NCI-H2107 (cell line): ENCODE results near the gene HS3ST4.
A peak's percentile ranks its signal among the peaks of the same experiment; 100 is the strongest.

Experiments
- DNase-seq: peaks from one replicate; lab custom pipeline; 2025; lab: John Stamatoyannopoulos, UW

The HS3ST4 gene

GRCh38 chr16:25828510-25828909 lies 136.8 kb downstream of the HS3ST4 start:
- no peak for DNase-seq

DNA sequence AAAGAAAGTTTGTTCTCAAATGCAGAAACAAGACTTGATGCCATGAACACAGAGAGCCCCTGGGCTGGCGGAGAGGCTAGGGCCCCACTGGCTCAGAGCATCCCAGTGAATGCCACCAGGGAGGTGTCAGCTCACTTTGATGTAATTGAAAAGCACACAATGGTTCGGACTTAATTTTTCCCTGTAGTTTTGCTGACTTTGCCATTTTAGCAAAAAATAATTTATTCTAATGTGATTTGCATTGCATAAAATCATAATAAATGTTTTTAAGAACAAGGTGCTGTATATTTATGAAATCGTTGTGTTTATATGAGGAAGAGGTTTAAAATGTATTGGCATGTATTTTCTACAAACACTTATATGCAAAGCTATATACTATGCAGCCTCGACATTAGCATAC lies 140.5 kb downstream of the HS3ST4 start:
- DNase-seq = no peak

GRCh38 chr16:25834101-25834500 lies 142.3 kb downstream of the HS3ST4 start:
- no peak for DNase-seq

GRCh38 chr16:25835126-25835525 lies 143.4 kb downstream of the HS3ST4 start:
- DNase-seq = no peak

- peak; percentile 23 for DNase-seq
These were observed 147.0 kb downstream of the HS3ST4 start for GRCh38 chr16:25838724-25839186.

DNA sequence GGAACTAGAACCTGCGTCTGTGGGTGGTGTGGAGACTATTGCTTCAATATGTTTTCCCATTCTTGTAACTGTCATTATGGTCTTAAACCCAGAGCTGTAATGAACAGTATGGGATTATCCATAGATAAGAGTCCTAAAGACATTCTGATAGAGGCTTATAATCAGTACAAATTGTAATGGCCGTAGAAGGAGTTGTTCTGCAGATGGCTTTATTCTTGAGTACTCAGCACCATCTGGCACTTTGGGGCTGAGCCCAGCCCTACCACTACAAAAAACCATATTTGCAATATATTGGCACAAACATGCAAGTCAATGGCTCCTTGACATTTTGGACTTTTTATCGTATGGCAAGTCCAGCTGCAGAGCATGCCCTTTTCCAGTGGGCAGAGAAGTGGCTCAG lies 150.0 kb downstream of the HS3ST4 start:
- DNase-seq = no peak

DNA sequence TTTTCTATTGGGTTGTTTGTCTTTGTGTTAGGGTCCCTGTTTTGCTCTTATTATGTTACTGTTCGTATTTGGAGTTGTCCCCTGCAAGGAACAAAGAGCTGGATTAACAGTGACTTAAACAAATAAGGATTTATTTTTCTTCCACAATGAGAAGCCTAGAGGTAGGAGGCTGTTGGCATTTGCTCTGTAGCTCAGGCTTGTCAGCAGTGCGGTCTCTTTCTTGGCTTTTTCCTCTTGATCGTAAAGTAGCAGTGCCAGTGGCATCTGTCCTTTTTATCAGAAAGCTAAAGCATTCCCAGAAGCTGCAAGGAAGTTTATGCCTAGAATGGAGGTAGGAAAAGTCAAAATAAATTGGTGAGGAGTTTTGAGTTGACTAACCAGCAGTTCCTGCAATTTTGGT lies 154.1 kb downstream of the HS3ST4 start:
- DNase-seq = no peak

GRCh38 chr16:25854141-25854540 lies 162.4 kb downstream of the HS3ST4 start:
- DNase-seq = no peak

GRCh38 chr16:25855063-25855462 lies 163.3 kb downstream of the HS3ST4 start:
- DNase-seq = no peak

DNA sequence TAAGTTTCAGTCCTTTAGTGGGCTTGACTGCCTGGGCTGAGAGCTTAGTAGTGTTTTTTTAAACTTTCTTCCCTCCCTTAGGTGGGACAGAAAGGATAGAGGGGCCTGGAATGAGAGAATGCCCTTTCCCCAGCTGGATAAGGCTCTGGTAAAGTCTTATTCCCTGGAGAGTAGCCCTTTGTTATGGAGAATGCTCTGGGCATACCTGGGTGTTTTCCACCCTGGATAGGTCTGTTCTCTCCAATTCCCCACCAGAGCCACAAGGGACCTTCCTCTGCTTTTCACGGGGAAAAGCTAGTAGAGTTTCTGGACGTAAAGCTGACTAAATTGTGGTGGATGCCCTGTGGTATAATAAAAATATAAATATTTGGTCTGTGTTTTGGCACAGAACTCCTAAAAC lies 164.1 kb downstream of the HS3ST4 start:
- no peak for DNase-seq

DNA sequence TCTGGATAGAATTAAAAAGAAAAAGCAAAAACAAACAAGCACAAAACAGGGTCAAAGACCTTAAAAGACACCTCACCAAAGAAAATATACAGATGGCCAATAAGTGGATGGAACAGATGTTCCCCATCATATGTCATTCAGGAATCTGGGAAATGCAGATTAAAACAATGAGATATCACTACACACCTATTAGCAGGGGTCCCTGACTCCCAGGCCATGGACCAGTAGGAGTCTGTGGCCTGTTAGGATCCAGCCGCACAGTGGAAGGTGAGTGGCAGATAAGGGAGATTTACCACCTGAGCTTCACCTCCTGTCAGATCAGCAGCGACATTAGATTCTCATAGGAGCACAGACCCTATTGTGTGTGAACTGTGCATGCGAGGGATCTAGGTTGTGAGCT lies 167.9 kb downstream of the HS3ST4 start:
- no peak for DNase-seq

DNA sequence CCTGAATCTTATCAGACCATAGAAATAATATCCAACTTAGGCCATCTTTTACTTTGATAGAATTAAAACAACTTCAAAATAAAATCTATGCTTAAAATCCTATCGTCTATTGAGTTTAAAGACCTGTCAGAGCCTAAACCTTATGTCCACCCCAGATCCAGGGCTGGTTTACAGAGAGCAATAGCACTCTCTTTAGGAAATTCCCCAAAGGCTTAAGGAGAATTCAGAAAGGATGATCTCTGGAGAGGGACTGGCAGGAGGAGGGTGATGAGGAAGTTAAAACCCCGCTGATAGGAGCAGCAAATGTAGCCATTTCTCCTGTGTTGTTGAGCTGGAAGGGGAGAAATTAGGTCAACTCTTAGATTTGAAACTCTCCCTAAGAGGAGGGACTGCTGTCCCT lies 175.3 kb downstream of the HS3ST4 start:
- no peak for DNase-seq

- DNase-seq = no peak
These were observed 176.3 kb downstream of the HS3ST4 start for GRCh38 chr16:25868106-25868505.

- no peak for DNase-seq
These were observed 177.1 kb downstream of the HS3ST4 start for GRCh38 chr16:25868706-25869370.

GRCh38 chr16:25872369-25873070 lies 180.8 kb downstream of the HS3ST4 start:
- no peak for DNase-seq

- DNase-seq = no peak
These were observed 182.4 kb downstream of the HS3ST4 start for GRCh38 chr16:25874196-25874595.

GRCh38 chr16:25875956-25876598 lies 184.3 kb downstream of the HS3ST4 start:
- no peak for DNase-seq

DNA sequence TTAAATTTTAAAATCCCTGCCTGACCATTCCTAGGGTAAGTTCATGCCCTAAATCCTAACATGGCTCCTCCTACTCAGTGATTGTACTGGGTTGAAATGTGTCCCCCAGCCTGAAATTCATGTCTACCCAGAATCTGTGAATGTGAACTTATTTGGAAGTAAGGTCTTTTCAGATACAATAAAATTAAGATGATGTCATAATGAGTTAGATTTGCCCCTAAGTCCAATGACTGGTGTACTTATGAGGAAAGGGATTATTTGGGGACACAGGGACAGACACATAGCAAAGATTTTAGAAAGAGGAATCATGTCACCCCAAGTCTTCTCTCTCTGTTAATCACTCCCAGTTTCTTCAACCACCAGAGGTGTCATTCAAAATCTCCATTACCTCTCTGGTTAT lies 185.3 kb downstream of the HS3ST4 start:
- DNase-seq = no peak

GRCh38 chr16:25886598-25886997 lies 194.8 kb downstream of the HS3ST4 start:
- DNase-seq = no peak

GRCh38 chr16:25888868-25889267 lies 197.1 kb downstream of the HS3ST4 start:
- DNase-seq = no peak

DNA sequence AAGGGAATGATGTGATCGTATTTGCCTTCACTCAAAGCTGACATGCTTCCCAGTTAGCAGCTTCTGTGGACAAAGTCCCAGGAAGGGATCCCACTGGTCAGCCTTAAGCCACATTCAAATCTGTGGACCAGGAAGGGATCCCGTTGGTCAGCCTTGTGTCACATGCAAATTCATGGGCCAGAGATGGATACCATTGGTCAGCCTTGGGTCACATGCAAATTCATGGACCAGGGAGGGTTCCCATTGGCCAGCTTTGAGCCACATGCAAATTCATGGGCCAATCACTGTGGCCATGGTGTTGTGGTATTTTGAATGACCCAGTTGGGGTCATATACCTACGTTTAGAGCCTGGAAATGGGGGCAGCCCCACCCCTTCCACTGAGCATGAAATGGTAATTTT lies 201.6 kb downstream of the HS3ST4 start:
- DNase-seq = no peak

- no peak for DNase-seq
These were observed 202.3 kb downstream of the HS3ST4 start for GRCh38 chr16:25894093-25894492.

DNA sequence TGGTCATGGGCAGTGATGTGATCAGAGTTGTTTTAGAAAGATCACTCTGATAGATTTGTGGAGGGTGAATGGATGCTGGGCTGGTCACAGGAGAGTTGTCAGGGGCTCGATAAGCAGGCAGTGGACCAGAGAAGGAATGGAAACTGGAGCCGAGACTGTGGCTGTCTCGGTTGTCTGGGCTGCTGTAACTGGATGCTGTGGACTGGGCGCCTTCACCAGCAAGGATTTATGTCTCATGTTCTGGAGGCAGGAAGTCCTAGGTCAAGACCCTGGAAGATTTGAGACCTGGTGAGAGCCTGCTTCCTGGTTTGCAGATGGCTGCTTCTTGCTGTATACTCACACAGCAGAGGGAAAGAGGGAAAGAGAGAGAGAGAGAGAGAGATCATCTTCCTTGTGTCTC lies 203.6 kb downstream of the HS3ST4 start:
- DNase-seq = no peak
